HUES64 (cell line): ENCODE measurements around the gene GRID1.
"Not testable (repeated sequence)": the region's sequence is repeated elsewhere in the genome, so short reads cannot be mapped to it uniquely, and the experiment has no call there.

Source experiments
- H3K27ac ChIP-seq: 2 replicates; pipeline ENCODE4 v1.7.0; 2013; ENCODE audit warnings: low read depth, low read length, inconsistent platforms
- H3K27me3 ChIP-seq: 2 replicates; pipeline ENCODE4 v1.6.1; 2013; ENCODE audit warnings: mild to moderate bottlenecking, low read length; ENCODE audit not compliant: insufficient read depth
- H3K36me3 ChIP-seq: 2 replicates; pipeline ENCODE4 v1.6.1; 2013; ENCODE audit warnings: mild to moderate bottlenecking, low read length; ENCODE audit not compliant: insufficient read depth
- H3K4me1 ChIP-seq: 2 replicates; pipeline ENCODE4 v1.6.1; 2013; ENCODE audit warnings: mild to moderate bottlenecking, low read length, moderate library complexity; ENCODE audit not compliant: insufficient read depth
- H3K4me3 ChIP-seq: 2 replicates; pipeline ENCODE4 v1.5.1; 2013; ENCODE audit warnings: mild to moderate bottlenecking, low read length, moderate library complexity
- H3K9ac ChIP-seq: 2 replicates; pipeline ENCODE4 v1.6.1; 2013; ENCODE audit warnings: mild to moderate bottlenecking, low read depth, low read length
- H3K9me3 ChIP-seq: 2 replicates; pipeline ENCODE4 v1.6.1; 2013; ENCODE audit warnings: low read depth, low read length; ENCODE audit not compliant: insufficient read depth
- WGBS: fragments of 150-250, 120-280 bp; methylation state at CpG from one replicate; pipeline ENCODE4 v1.1.7; 2013; ENCODE audit warnings: missing lambda C conversion rate; 5-methylcytosine and 5-hydroxymethylcytosine counted together

GRID1 gene

DNA sequence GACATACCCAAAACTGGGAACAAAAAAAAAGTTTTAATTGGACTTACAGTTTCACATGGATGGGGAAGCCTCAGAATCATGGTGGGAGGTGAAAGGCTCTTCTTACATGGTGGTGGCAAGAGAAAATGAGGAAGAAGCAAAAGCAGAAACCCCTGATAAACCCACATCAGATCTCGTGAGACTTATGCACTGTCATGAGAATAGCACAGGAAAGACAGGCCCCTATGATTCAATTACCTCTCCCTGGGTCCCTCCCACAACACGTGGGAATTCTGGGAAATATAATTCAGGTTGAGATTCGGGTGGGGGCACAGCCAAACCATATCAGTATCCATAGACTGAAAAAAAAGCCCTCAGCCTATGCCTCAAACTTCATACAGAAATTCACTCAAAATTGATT, 647.2 kb downstream of the GRID1 start:
- Histone ChIP-seq H3K9me3 (no peaks in the 10 kb centered on the region), H3K4me1 (no peaks in the 10 kb centered on the region), H3K36me3 (no peaks in the 10 kb centered on the region), H3K27me3 (no peaks in the 10 kb centered on the region), H3K27ac (no peak overlapping the region), H3K4me3 (no peak overlapping the region), H3K9ac (no peak overlapping the region)
- WGBS = 77% methylated on average over 3 of the region's 3 CpGs

DNA sequence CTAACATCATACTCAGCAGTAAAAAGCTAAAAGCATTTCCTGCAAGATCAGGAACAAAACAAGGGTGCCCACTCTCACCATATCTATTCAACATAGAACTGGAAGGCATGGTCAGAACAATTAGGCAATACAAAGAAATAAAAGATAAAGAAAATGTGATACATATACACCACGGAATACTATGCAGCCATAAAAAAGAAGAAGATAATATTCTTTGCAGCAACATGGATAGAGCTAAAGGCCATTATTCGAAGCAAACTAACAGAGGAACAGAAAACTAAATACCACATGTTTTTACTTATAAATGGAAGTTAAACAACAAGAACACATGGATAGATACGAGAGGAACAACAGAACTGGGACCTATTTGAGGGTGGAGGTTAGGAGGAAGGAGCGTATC, 652.7 kb downstream of the GRID1 start:
- Histone ChIP-seq H3K27me3 (no peaks in the 10 kb centered on the region), H3K4me3 (no peak overlapping the region), H3K9ac (no peak overlapping the region), H3K36me3 (no peaks in the 10 kb centered on the region), H3K4me1 (no peaks in the 10 kb centered on the region), H3K27ac (no peak overlapping the region), H3K9me3 (0 out of 2 replicates have a peak, but pooled peaks cover 2% of the 10 kb centered on the region)
- WGBS = 86% methylated on average over 4 of the region's 4 CpGs

DNA sequence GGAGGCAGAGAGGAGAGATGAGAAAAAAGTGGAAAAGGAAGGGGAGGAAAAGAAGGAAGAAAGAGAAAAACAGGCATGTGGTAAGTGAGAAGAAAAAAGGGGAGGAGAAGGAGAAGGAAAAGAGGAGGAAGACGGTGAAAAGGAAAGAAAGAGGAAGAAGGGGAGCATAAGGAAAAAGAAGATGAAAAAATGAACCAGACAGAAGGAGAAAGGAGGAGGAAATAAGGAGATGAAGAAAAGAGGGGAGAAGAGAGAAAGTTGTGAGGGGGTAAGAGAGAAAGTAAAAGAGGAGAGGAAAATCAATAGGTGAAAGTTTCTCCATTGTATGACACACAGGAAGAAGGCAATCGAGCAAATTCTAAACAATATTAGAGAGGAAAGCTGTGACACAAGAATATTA, 663.8 kb downstream of the GRID1 start:
- H3K27me3 ChIP-seq = no peaks in the 10 kb centered on the region
- H3K27ac ChIP-seq = no peak overlapping the region
- H3K4me3 ChIP-seq = no peak overlapping the region
- H3K36me3 ChIP-seq = no peaks in the 10 kb centered on the region
- no peak overlapping the region for H3K9ac ChIP-seq
- no peaks in the 10 kb centered on the region for H3K9me3 ChIP-seq
- no peaks in the 10 kb centered on the region for H3K4me1 ChIP-seq
- WGBS = 90% methylated on average over 1 of the region's 2 CpGs

DNA sequence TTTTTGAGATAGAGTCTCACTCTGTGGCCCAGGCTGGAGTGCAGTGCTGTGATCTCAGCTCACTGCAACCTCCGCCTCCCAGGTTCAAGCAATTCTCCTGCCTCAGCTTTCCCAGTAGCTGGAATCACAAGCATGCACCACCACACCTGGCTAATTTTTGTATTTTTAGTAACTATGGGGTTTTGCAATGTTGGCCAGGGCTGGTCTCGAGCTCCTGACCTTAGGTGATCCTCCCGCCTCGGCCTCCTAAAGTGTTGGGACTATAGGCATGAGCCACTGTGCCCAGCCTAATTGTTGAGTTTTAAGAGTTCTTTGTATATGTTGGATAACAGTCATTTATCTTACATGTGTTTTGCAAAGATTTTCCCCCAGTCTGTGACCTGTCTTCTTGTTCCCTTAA, 667.5 kb downstream of the GRID1 start:
- WGBS = 93% methylated on average over 4 of the region's 4 CpGs

DNA sequence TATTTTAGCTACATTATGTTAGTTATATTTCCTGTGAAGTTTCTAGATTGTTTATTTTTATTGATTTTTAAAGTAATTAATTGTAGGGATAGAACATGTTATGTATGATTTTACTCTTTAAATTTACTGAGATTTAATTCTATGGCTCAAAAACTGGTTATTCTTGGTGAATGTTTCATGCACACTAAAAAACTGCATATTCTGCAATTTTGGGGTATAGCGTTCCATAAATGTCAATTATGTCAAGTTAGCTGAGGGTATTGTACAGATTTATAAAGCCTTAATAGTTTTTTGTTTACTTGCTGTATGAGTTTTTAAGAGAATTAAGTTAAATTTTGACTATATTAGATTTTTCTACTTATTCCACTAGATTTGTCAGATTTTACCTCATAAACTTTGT, 669.7 kb downstream of the GRID1 start:
- no peak overlapping the region for H3K27ac ChIP-seq
- no peaks in the 10 kb centered on the region for H3K4me1 ChIP-seq
- WGBS = 100% methylated on average over 1 of the region's 1 CpG
- H3K36me3 ChIP-seq = no peaks in the 10 kb centered on the region
- no peaks in the 10 kb centered on the region for H3K27me3 ChIP-seq
- no peak overlapping the region for H3K4me3 ChIP-seq
- no peak overlapping the region for H3K9ac ChIP-seq
- H3K9me3 ChIP-seq = no peaks in the 10 kb centered on the region

More for the DNA sequence above, 667.5 kb downstream of the GRID1 start:
- H3K27me3 ChIP-seq, H3K9ac ChIP-seq, H3K4me3 ChIP-seq, H3K9me3 ChIP-seq, H3K4me1 ChIP-seq, H3K27ac ChIP-seq, H3K36me3 ChIP-seq: not testable (repeated sequence)

DNA sequence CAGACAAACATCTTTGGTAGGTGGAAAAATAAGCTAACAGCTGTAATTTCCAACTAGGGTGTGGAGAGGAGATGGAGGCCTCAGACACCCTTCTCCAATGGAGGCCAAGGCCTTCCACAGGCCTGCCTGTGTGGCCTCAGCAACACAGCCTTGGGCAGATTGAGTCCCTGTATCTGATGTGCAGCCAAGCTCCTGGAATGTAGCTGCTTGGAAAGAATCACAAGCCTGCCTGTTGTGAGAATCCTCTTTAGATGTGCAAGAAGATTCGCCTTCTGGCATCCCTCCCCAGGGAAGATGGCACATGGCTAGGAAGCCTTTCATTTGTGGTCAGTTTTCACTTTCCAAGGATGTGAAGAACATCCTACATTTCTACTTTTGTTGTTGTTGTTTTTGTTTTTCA, 684.0 kb downstream of the GRID1 start:
- Histone ChIP-seq H3K27me3 (no peaks in the 10 kb centered on the region), H3K27ac (no peak overlapping the region), H3K4me1 (no peaks in the 10 kb centered on the region), H3K36me3 (no peaks in the 10 kb centered on the region), H3K9me3 (no peaks in the 10 kb centered on the region), H3K9ac (no peak overlapping the region), H3K4me3 (no peak overlapping the region)
- 100% methylated on average over 1 of the region's 1 CpG for WGBS

DNA sequence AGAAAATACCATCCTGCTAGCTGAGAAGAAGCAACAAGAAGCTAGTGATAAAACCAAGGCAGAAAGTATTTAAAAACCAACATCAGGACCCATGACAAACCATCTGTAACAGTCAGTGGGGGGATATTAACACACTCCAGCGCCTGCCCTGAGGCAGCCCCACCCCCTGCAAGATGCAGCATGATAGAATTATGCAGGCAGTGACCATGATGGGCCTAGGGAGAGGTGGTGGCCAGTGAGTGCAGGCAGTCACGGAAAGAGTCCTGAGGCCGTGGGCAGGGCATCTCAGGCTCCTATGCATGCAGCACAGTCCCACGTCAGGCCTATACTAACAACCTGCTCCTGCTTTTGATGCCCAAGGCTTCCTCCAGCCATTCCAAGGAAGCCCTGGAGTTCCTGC, 686.9 kb downstream of the GRID1 start:
- H3K27ac ChIP-seq = no peak overlapping the region
- no peaks in the 10 kb centered on the region for H3K36me3 ChIP-seq
- H3K27me3 ChIP-seq = no peaks in the 10 kb centered on the region
- H3K4me1 ChIP-seq = no peaks in the 10 kb centered on the region
- H3K4me3 ChIP-seq = no peak overlapping the region
- no peaks in the 10 kb centered on the region for H3K9me3 ChIP-seq
- whole genome bisulfite sequencing = 90% methylated on average over 4 of the region's 4 CpGs
- no peak overlapping the region for H3K9ac ChIP-seq

DNA sequence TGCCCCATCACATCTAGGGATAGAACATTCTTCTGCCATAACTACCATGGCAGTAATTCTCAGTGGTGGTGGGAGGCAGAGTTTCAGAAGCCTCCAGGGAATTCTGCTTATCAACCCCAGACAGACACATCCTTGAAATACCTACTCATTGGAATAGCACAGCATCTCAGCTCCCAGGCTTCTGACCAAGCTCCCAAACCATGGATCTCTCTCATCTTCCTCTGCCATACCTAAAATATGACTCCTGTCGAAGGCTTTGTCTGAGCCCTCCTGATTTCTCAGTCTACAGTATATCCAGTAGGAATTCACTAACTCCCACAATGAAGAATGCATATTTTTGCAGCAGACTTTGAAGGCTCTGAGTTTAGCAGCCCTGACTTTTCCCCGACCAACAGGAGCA, 687.5 kb downstream of the GRID1 start:
- no peaks in the 10 kb centered on the region for H3K27me3 ChIP-seq
- 97% methylated on average over 2 of the region's 2 CpGs for WGBS
- no peak overlapping the region for H3K4me3 ChIP-seq
- no peaks in the 10 kb centered on the region for H3K36me3 ChIP-seq
- no peaks in the 10 kb centered on the region for H3K9me3 ChIP-seq
- H3K9ac ChIP-seq = no peak overlapping the region
- no peaks in the 10 kb centered on the region for H3K4me1 ChIP-seq
- no peak overlapping the region for H3K27ac ChIP-seq

DNA sequence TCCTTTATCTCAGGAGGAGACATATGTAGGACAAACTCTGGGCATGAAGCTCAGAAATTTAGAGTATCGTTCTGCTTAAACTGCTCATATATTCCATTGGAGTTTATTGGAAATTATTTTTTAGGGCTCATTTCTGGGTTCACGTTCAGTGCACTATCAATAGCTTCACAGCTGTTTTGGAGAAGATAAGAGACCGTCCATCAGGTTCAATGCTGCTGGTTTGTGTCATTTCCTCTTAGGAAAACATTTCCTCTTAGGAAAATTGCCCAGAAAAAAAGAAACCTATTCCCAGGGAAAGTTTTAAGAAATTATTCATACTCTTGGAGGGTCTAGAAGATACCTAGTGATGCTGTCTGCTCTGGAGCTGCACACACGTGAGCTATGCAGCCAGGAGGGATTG, 691.7 kb downstream of the GRID1 start:
- Histone ChIP-seq H3K27me3 (no peaks in the 10 kb centered on the region), H3K27ac (no peak overlapping the region), H3K4me1 (no peaks in the 10 kb centered on the region), H3K9me3 (no peaks in the 10 kb centered on the region), H3K4me3 (no peak overlapping the region), H3K36me3 (no peaks in the 10 kb centered on the region), H3K9ac (no peak overlapping the region)
- WGBS = 91% methylated on average over 4 of the region's 4 CpGs

DNA sequence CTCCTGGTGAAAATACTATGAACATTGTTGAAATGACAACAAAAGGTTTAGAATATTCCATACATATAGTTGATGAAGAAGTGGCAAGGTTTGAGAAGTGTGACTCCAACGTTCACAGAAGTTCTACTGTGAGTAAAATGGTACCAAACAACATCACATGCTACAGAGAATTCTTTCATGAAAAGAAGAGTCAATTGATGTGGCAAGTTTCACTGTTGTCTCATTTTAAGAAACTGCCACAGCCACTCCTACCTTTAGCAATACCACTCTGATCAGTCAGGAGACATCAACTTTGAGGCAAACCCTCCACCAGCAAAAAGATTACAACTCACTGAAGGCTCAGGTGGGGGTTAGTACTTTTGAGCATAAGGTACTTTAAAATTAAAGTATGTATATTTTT, 693.3 kb downstream of the GRID1 start:
- Histone ChIP-seq H3K4me1 (peaks cover 4% of the 10 kb centered on the region), H3K27me3 (no peaks in the 10 kb centered on the region), H3K36me3 (no peaks in the 10 kb centered on the region), H3K9ac (no peak overlapping the region), H3K9me3 (no peaks in the 10 kb centered on the region), H3K27ac (no peak overlapping the region), H3K4me3 (no peak overlapping the region)
- no CpG with 5 or more reads among the region's 1 CpG for WGBS

DNA sequence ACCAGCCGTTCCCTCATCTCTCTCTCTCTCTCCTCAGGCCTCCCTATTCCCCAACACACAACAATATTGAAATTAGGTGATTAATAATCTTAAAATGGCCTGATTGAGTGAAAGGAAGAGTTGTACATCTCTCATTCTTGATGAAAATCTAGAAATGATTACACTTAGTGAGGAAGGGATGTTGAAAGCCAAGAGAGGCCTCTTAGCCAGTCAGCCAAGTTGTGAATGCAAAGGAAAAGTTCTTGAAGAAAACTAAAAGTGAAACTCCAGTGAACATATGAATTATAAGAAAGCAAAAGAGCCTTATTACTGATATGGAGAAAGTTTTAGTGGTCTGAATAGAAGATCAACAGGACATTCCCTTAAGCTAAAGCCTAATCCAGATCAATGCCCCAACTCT, 695.1 kb downstream of the GRID1 start:
- Histone ChIP-seq H3K9ac (no peak overlapping the region), H3K36me3 (no peaks in the 10 kb centered on the region), H3K27ac (no peak overlapping the region), H3K27me3 (no peaks in the 10 kb centered on the region), H3K4me1 (peaks cover 18% of the 10 kb centered on the region), H3K4me3 (no peak overlapping the region), H3K9me3 (no peaks in the 10 kb centered on the region)
- no CpG with 5 or more reads among the region's 1 CpG for WGBS

DNA sequence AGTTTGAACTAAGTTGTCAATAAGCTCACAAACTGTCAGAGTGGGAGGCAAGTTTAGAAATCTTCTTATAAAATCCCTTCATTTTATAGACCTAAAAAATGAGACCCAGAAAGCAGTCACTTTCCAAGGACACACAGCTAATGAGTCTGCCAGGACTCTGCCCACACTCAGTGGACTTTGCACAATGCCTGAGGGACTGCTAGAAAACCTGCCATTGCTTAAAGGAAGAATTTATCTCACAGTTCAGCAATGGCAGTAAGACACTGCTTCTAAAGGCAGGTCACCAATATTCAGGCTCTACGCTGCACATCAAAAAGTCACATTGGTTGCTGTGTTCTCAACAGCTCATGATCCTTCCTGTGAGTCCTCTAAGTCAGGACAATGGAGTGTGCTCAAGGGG, 698.1 kb downstream of the GRID1 start:
- Histone ChIP-seq H3K36me3 (no peaks in the 10 kb centered on the region), H3K4me3 (no peak overlapping the region), H3K4me1 (peaks cover 18% of the 10 kb centered on the region), H3K9ac (no peak overlapping the region), H3K9me3 (no peaks in the 10 kb centered on the region), H3K27ac (no peak overlapping the region), H3K27me3 (no peaks in the 10 kb centered on the region)
- 96% methylated on average over 1 of the region's 1 CpG for WGBS
